Panc1 (cell line): ENCODE results near the gene MTFR2. TPM values are rescaled to one million over a fixed set of nuclear protein-coding genes. Genes with fewer than 3 reads are reported as not detected.

ENCODE experiments used
- ATAC-seq: fragments of 200-7000 bp; cut with Tn5 transposase; 2 replicates; pipeline ENCODE4 v1.9.1; 2020; ENCODE audit warnings: mild to moderate bottlenecking, moderate library complexity
- BruUV-seq: library from RNA; stranded (reverse); fragments of 400-500 nt; replicated peaks from 2 replicates; lab custom pipeline; 2021; lab: Mats Ljungman, UMichigan
- CTCF ChIA-PET: fragments of 300-600 bp; sonication (Branson Sonifier 250); formaldehyde crosslinking; loops from one replicate; lab custom pipeline; 2022; ENCODE audit warnings: antibody characterized with exemption; lab: Charles Lee
- POLR2A ChIA-PET: fragments of 300-600 bp; sonication (Branson Sonifier 250); formaldehyde crosslinking; loops from one replicate; lab custom pipeline; 2022; ENCODE audit warnings: antibody characterized with exemption; lab: Charles Lee
- DNase-seq: peaks from one replicate; pipeline ENCODE4 v3.0.0-alpha.2; 2010; ENCODE audit warnings: low read depth, low spot score
- H3K27ac ChIP-seq: 2 replicates; pipeline ENCODE4 v1.5.1; 2011; ENCODE audit warnings: mild to moderate bottlenecking, low read length, inconsistent platforms
- H3K27me3 ChIP-seq: fragments of 200-500 bp; sonication (Bioruptor generic); 2 replicates; pipeline ENCODE4 v1.6.0; 2014; ENCODE audit warnings: low read length, inconsistent platforms; ENCODE audit not compliant: control insufficient read depth, insufficient read depth
- H3K36me3 ChIP-seq: fragments of 200-500 bp; sonication (Bioruptor generic); 2 replicates; pipeline ENCODE4 v1.5.1; 2014; ENCODE audit warnings: inconsistent platforms, mild to moderate bottlenecking, low read length, moderate library complexity; ENCODE audit not compliant: control insufficient read depth, insufficient read depth
- H3K4me1 ChIP-seq: 2 replicates; pipeline ENCODE4 v1.5.1; 2011; ENCODE audit warnings: inconsistent platforms, mild to moderate bottlenecking, low read length, moderate library complexity; ENCODE audit not compliant: control insufficient read depth, insufficient read depth
- H3K4me3 ChIP-seq, 2 experiments: 2 replicates each; pipeline ENCODE4 v1.5.1; 2011 to 2012; ENCODE audit warnings: low read depth in 2 of 2, low read length in 2 of 2, mild to moderate bottlenecking in 2 of 2, inconsistent platforms in 1 of 2, moderate library complexity in 1 of 2
- H3K9me3 ChIP-seq: fragments of 200-500 bp; sonication (Bioruptor generic); 2 replicates; pipeline ENCODE4 v1.5.1; 2014; ENCODE audit warnings: low read depth, mild to moderate bottlenecking, inconsistent platforms, low read length, moderate library complexity; ENCODE audit not compliant: control insufficient read depth, insufficient read depth
- CTCF ChIP-seq: fragments of 450-650 bp; IDR thresholded peaks from 2 replicates; pipeline ENCODE4 v1.5.1; 2017; ENCODE audit warnings: mild to moderate bottlenecking
- POLR2AphosphoS5 ChIP-seq: IDR thresholded peaks from 2 replicates; pipeline ENCODE4 v1.6.1; 2012; ENCODE audit warnings: mild to moderate bottlenecking, low read depth, low read length, moderate library complexity
- SIN3A ChIP-seq: IDR thresholded peaks from 2 replicates; pipeline ENCODE4 v1.6.1; 2012; ENCODE audit warnings: low read depth, mild to moderate bottlenecking, low read length, moderate library complexity, borderline replicate concordance; ENCODE audit not compliant: insufficient read depth
- TCF7L2 ChIP-seq: IDR thresholded peaks from 2 replicates; pipeline ENCODE4 v1.6.1; 2011; ENCODE audit warnings: mild to moderate bottlenecking, low read depth, low read length, inconsistent platforms
- in situ Hi-C: cut with HindIII; loops from 2 replicates; pipeline ENCODE4 v1.10.0; 2016; ENCODE audit warnings: low sequenced_read_pairs, low pct_unique_long_range_greater_than_20kb
- intact Hi-C: fragments of 100-400 bp; cut with micrococcal nuclease; formaldehyde crosslinking; loops from one replicate; pipeline ENCODE4 v1.10.0; 2022; ENCODE audit not compliant: unreplicated experiment
- total RNA-seq: library from RNA; stranded (reverse); gene quantifications from one replicate; pipeline ENCODE4 v1.2.1, GENCODE V29; 2021; ENCODE audit not compliant: unreplicated experiment
- TF ChIP-seq, protein P1 (sequence below), 2 experiments: IDR thresholded peaks; 2 replicates each; pipeline ENCODE4 v1.6.1; 2011 to 2012; ENCODE audit warnings: low read depth in 2 of 2, control low read depth in 1 of 2, low read length in 1 of 2, mild to moderate bottlenecking in 1 of 2, moderate library complexity in 1 of 2; ENCODE audit not compliant: insufficient read depth in 1 of 2

Gene MTFR2
- total RNA-seq, 1 experiment from 2014 or later = 12.8 TPM

DNA sequence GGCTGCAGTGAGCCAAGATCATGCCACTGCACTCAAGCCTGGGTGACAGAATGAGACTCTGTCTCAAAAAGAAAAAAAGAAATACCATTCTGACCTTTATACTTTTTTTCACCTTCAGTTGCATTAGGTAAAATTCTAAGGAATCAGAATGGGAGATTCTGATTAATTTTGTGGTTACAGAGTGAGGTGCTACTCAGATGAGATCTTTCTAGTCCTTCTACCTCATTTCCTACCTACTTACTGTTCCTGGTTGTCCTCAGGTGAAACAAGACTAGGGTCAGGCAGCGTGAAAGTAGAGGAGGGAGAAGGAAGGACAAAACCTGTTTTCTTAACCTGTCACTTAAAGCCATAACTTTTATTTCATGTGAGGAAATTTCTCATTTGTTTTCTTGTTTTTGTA lies 63.7 kb downstream of the MTFR2 start:
- Histone ChIP-seq H3K36me3 (no peaks in the 10 kb centered on the region), H3K27ac (no peak overlapping the region), H3K4me1 (no peaks in the 10 kb centered on the region), H3K27me3 (no peaks in the 10 kb centered on the region), H3K4me3 (no peak overlapping the region), H3K9me3 (no peaks in the 10 kb centered on the region)
- POLR2A ChIA-PET = no interaction called here
- CTCF ChIA-PET = no interaction called here
- in situ Hi-C loops (no loop called here), intact Hi-C loops (no loop called here)
- BruUV-seq = no TSS peak
- ATAC-seq = no peak
- TF ChIP-seq SIN3A (no peak), CTCF (no peak), POLR2AphosphoS5 (no peak), TCF7L2 (no peak)
- TF ChIP-seq, protein P1, sequence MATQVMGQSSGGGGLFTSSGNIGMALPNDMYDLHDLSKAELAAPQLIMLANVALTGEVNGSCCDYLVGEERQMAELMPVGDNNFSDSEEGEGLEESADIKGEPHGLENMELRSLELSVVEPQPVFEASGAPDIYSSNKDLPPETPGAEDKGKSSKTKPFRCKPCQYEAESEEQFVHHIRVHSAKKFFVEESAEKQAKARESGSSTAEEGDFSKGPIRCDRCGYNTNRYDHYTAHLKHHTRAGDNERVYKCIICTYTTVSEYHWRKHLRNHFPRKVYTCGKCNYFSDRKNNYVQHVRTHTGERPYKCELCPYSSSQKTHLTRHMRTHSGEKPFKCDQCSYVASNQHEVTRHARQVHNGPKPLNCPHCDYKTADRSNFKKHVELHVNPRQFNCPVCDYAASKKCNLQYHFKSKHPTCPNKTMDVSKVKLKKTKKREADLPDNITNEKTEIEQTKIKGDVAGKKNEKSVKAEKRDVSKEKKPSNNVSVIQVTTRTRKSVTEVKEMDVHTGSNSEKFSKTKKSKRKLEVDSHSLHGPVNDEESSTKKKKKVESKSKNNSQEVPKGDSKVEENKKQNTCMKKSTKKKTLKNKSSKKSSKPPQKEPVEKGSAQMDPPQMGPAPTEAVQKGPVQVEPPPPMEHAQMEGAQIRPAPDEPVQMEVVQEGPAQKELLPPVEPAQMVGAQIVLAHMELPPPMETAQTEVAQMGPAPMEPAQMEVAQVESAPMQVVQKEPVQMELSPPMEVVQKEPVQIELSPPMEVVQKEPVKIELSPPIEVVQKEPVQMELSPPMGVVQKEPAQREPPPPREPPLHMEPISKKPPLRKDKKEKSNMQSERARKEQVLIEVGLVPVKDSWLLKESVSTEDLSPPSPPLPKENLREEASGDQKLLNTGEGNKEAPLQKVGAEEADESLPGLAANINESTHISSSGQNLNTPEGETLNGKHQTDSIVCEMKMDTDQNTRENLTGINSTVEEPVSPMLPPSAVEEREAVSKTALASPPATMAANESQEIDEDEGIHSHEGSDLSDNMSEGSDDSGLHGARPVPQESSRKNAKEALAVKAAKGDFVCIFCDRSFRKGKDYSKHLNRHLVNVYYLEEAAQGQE (IDR thresholded peaks at IDR 0.05; ENCODE audit: insufficient read depth in 1 of 2, low read depth in 2 of 2, low read length in 1 of 2) = no peak
- DNase-seq = no peak

DNA sequence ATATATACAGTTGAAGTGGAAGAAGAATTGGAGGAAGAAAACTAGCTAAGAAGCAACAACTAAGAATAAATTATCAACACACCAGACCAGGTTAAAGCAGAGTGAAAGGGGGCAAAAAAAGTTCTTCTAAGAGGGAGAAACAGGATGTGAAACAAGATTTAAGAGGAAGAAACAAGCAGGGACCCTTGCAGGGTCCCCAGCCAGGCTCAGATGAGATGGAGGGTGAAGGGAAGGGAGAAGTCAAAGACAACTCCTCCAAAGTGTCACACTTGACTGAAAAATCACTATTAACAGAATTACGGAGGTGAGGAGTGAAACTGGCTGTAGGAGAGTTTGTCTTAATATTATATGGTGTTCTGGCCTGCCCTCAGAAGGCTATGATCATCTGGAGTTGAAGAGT lies 65.4 kb downstream of the MTFR2 start:
- intact Hi-C loops = no loop called here
- ATAC-seq (no peak), DNase-seq (no peak)
- CTCF ChIA-PET = no interaction called here
- TF ChIP-seq, protein P1 (IDR thresholded peaks at IDR 0.05; ENCODE audit: insufficient read depth in 1 of 2, low read depth in 2 of 2, low read length in 1 of 2) = no peak
- no peak for TF ChIP-seq TCF7L2
- no peak for TF ChIP-seq CTCF
- no peak for TF ChIP-seq SIN3A
- no peak for TF ChIP-seq POLR2AphosphoS5
- POLR2A ChIA-PET = interaction anchor here (0.6 kb wide), 1 partner anchor 137 kb away, joined by 3 read pairs; no protein-coding TSS in a partner anchor
- no peaks in the 10 kb centered on the region for H3K27me3 ChIP-seq
- no peaks in the 10 kb centered on the region for H3K4me1 ChIP-seq
- in situ Hi-C loops = no loop called here
- H3K27ac ChIP-seq = no peak overlapping the region
- H3K4me3 ChIP-seq = no peak overlapping the region
- no TSS peak for BruUV-seq
- H3K36me3 ChIP-seq = no peaks in the 10 kb centered on the region
- no peaks in the 10 kb centered on the region for H3K9me3 ChIP-seq
